Mesothelial cell of epicardium (in vitro differentiated cells): ENCODE results near the gene FLVCR1. TPM values are rescaled to one million over a fixed set of nuclear protein-coding genes. Genes with fewer than 3 reads are reported as not detected.

Experiments
- DNase-seq, 2 experiments: peaks; one replicate each; pipeline ENCODE4 v3.0.0; 2021; ENCODE audit warnings: low spot score in 2 of 2; ENCODE audit not compliant: unreplicated experiment in 2 of 2
- H3K27ac Mint-ChIP-seq: 2 replicates; pipeline ENCODE4 v1.8.0; 2021; ENCODE audit warnings: mixed read lengths
- H3K27me3 Mint-ChIP-seq: 2 replicates; pipeline ENCODE4 v1.8.0; 2021; ENCODE audit warnings: low read depth, mixed read lengths
- H3K36me3 Mint-ChIP-seq: 2 replicates; pipeline ENCODE4 v1.8.0; 2021; ENCODE audit warnings: mixed read lengths
- H3K4me1 Mint-ChIP-seq: 2 replicates; pipeline ENCODE4 v1.8.0; 2021; ENCODE audit warnings: mixed read lengths
- H3K4me3 Mint-ChIP-seq: 2 replicates; pipeline ENCODE4 v1.8.0; 2021; ENCODE audit warnings: mild to moderate bottlenecking, moderate library complexity, mixed read lengths
- H3K9me3 Mint-ChIP-seq: 2 replicates; pipeline ENCODE4 v1.8.0; 2021; ENCODE audit warnings: mixed read lengths
- total RNA-seq: library from RNA; stranded (reverse); gene quantifications from 3 replicates; pipeline ENCODE4 v1.2.1, GENCODE V29; 2021
- TF ChIP-seq, protein P1 (sequence below): fragments of 200-600 bp; sonication (generic); IDR thresholded peaks from one replicate; pipeline ENCODE4 v1.5.0; 2021; ENCODE audit warnings: antibody characterized with exemption; ENCODE audit not compliant: unreplicated experiment

The FLVCR1 gene
- total RNA-seq, 1 donor from 2014 or later, result 21.2 TPM

DNA sequence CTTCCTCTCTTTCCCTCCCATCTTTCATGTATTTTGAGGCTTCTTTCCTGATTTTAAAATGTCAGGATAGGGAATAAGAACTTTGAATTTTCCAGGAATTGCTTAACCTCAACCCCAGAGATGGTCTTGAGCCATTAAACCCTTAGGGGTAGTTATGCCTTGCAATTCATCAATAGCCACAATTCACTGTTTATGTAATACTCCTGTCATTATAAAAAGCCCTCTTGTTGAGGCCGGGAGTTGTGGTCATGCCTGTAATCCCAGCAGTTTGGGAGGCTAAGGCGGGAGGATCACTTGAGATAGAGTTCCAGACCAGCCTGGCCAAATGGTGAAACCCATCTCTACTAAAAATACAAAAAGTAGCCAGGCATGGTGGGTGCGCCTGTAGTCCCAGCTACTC lies 35.1 kb upstream of the FLVCR1 start:
- no peak for DNase-seq

DNA sequence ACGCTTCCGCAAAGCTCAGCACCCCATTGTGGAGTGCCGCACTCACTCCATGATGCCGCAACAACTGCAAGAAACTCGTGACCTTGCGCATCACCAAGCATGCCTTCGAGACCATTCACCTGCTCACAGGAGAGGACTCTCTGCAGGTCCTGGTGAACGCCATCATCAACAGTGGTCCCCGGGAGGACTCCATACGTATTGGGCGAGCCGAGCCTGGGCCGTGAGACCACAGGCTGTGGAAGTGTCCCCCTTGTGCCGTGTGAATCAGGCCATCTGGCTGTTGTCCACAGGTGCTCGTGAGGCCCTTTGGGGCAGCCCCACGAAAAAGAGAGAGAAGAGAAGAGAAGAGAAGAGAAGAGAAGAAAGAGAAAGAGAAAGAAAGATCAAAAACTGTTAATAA lies 33.9 kb upstream of the FLVCR1 start:
- DNase-seq, result no peak
- peaks cover 21% of the 10 kb centered on the region for H3K9me3 Mint-ChIP-seq
- H3K4me1 Mint-ChIP-seq, result peaks cover 7% of the 10 kb centered on the region
- no peak overlapping the region for H3K27ac Mint-ChIP-seq
- H3K4me3 Mint-ChIP-seq, result no peak overlapping the region
- no peaks in the 10 kb centered on the region for H3K27me3 Mint-ChIP-seq
- TF ChIP-seq, protein P1, sequence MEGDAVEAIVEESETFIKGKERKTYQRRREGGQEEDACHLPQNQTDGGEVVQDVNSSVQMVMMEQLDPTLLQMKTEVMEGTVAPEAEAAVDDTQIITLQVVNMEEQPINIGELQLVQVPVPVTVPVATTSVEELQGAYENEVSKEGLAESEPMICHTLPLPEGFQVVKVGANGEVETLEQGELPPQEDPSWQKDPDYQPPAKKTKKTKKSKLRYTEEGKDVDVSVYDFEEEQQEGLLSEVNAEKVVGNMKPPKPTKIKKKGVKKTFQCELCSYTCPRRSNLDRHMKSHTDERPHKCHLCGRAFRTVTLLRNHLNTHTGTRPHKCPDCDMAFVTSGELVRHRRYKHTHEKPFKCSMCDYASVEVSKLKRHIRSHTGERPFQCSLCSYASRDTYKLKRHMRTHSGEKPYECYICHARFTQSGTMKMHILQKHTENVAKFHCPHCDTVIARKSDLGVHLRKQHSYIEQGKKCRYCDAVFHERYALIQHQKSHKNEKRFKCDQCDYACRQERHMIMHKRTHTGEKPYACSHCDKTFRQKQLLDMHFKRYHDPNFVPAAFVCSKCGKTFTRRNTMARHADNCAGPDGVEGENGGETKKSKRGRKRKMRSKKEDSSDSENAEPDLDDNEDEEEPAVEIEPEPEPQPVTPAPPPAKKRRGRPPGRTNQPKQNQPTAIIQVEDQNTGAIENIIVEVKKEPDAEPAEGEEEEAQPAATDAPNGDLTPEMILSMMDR, result no peak
- H3K36me3 Mint-ChIP-seq, result peaks cover 15% of the 10 kb centered on the region

More for the DNA sequence above, 35.1 kb upstream of the FLVCR1 start:
- H3K4me1 Mint-ChIP-seq, result peaks cover 7% of the 10 kb centered on the region
- no peaks in the 10 kb centered on the region for H3K27me3 Mint-ChIP-seq
- peaks cover 15% of the 10 kb centered on the region for H3K36me3 Mint-ChIP-seq
- H3K9me3 Mint-ChIP-seq, result peaks cover 21% of the 10 kb centered on the region
- no peak overlapping the region for H3K4me3 Mint-ChIP-seq
- H3K27ac Mint-ChIP-seq, result no peak overlapping the region
- TF ChIP-seq, protein P1, result no peak

DNA sequence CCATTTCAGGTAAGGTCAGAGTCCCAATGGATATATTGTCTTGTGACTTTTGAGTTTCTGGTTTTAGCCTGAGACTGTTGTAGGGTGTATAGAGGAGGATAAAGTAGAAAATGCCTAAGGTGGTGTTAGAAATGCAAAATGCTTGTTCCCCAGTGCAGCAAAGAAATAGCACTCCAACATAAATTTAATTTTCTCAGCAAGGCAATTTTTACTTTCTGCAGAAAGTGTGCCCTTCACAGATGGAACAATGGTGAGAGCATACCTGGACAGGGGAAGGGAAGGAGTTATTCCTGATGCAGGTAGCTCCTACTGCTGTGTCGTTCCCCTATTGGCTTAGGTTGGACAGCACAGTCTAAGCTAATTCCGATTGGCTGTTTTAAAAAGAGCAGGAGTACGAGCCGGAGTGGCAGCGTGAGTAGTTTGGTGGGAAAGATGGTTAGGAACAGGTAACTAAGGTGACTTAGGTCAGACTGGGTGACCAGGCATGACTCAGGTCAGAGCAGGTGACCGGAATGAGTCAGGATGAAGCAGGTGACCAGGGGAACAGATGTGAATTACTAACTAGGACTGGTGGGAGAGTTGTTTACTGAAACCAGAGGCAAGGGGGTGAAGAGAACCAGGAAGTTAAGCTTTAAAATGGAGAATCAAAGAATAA lies 32.1 kb upstream of the FLVCR1 start:
- Mint-ChIP-seq H3K27me3 (no peaks in the 10 kb centered on the region), H3K36me3 (peaks cover 15% of the 10 kb centered on the region), H3K4me1 (no peaks in the 10 kb centered on the region), H3K27ac (no peak overlapping the region), H3K4me3 (no peak overlapping the region), H3K9me3 (peaks cover 21% of the 10 kb centered on the region)
- no peak for DNase-seq
- TF ChIP-seq, protein P1, result no peak

DNA sequence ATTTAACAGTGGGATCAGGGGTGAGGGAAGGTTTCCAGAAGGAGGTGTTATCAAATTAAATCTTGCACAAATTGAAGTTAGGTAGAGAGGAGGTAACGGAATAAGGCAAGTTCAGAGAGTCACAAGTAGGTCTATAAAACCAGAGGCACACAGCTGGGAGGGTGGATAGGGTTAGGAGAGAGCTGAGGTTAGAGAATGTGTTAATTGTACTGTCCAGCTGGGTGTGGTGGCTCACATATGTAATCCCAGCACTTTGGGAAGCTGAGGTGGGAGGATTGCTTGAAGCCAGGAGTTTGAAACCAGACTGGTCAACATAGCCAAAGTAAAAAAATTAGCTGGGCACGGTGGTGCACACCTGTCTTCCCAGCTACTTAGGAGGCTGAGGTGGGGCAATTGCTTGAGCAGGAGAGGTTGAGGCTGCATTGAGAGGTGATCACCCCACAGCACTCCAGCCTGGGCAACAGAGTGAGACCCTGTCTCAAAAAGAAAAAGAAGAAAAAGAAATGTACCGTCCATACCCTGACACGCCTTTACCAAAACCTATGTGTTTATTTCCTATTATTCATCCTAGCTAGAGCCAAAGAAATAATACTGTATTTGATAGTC lies 30.8 kb upstream of the FLVCR1 start:
- Mint-ChIP-seq H3K9me3 (peaks cover 21% of the 10 kb centered on the region), H3K27ac (no peak overlapping the region), H3K27me3 (no peaks in the 10 kb centered on the region), H3K36me3 (peaks cover 15% of the 10 kb centered on the region), H3K4me1 (no peaks in the 10 kb centered on the region), H3K4me3 (no peak overlapping the region)
- DNase-seq, result no peak
- TF ChIP-seq, protein P1, result no peak

DNA sequence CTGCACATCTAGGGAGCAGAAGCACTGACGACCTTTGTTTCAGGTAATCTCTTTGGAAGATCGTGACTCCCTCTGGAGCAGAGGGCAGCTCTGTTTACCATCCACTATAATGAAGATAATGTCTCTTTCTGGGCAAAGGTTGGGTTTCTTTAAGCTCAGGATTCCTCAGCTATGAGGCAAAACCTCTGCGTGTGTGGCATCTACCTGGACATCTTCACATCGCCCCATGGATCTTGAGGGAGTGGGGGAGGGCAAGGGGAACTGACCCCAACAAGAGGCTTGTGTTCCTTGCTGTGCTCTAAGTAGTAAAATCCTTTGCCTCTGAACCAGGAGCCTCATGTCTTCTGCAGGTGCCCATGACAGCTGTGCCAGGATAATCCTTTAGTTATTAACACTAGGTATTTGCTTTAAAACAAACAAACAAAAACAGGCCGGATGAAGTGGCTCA lies 30.2 kb upstream of the FLVCR1 start:
- TF ChIP-seq, protein P1, result no peak
- Mint-ChIP-seq H3K27ac (no peak overlapping the region), H3K4me1 (no peaks in the 10 kb centered on the region)

More for the DNA sequence above, 30.2 kb upstream of the FLVCR1 start:
- Mint-ChIP-seq H3K9me3 (peaks cover 21% of the 10 kb centered on the region), H3K4me3 (no peak overlapping the region), H3K27me3 (no peaks in the 10 kb centered on the region), H3K36me3 (peaks cover 15% of the 10 kb centered on the region)
- DNase-seq, result no peak
